Testis (tissue), 3 donors: Measurements from ENCODE around the gene LYST. TPM values are rescaled to one million over a fixed set of nuclear protein-coding genes. Genes with fewer than 3 reads are reported as not detected.

ENCODE experiments used
- DNase-seq: peaks from one replicate; pipeline ENCODE4 v3.0.0-alpha.2; 2019
- H3K27ac ChIP-seq, 2 donors: fragments of 200-600 bp; sonication (generic); one replicate each; pipeline ENCODE4 v1.5.1; 2019
- H3K27me3 ChIP-seq: fragments of 200-600 bp; sonication (generic); one replicate; pipeline ENCODE4 v1.5.1; 2019
- H3K36me3 ChIP-seq: fragments of 200-600 bp; sonication (generic); one replicate; pipeline ENCODE4 v1.5.1; 2017; ENCODE audit warnings: low read depth; ENCODE audit errors: missing control alignments
- H3K4me1 ChIP-seq: fragments of 200-600 bp; sonication (generic); one replicate; pipeline ENCODE4 v1.5.1; 2019
- H3K4me3 ChIP-seq, 2 donors: fragments of 200-600 bp; sonication (generic); one replicate each; pipeline ENCODE4 v1.5.1; 2017 to 2019
- H3K9me3 ChIP-seq: fragments of 200-600 bp; sonication (generic); one replicate; pipeline ENCODE4 v1.5.1; 2017
- POLR2A ChIP-seq: fragments of 450-650 bp; IDR thresholded peaks from one replicate; pipeline ENCODE4 v1.6.1; 2017; ENCODE audit warnings: antibody characterized with exemption, mild to moderate bottlenecking, moderate library complexity
- WGBS, 2 donors: methylation state at CpG; one replicate each; pipeline ENCODE4 v1.1.5; 2018; 5-methylcytosine and 5-hydroxymethylcytosine counted together
- intact Hi-C: fragments of 100-400 bp; cut with DNase I; formaldehyde crosslinking; loops from one replicate; pipeline ENCODE4 v1.15.1; 2023; ENCODE audit warnings: low total_unique reads
- polyA plus RNA-seq: library from polyadenylated mRNA; stranded (reverse); fragments of 350-450 nt; fragmentation: Illumina TruSeq; extraction: RNeasy Lipid Tissue Mini Kit (QIAGEN cat#74804); gene quantifications from one replicate; pipeline ENCODE4 v1.2.3, GENCODE V29; 2014; ENCODE audit warnings: low read depth, low replicate concordance; ENCODE audit not compliant: insufficient read depth
- total RNA-seq, 2 donors: library from RNA; depleted of rRNA; stranded (reverse); fragments of >200 nt; gene quantifications; one replicate each; pipeline ENCODE4 v1.2.3, GENCODE V29; 2016
- TF ChIP-seq, protein P1 (sequence below), 3 experiments: fragments of 450-650 bp in 2 of 3; fragments of 200-600 bp in 1 of 3; sonication (generic) in 1 of 3; IDR thresholded peaks; one replicate each; pipeline ENCODE4 v1.5.1; 2016 to 2019; ENCODE audit warnings: antibody characterized with exemption in 3 of 3, mild to moderate bottlenecking in 2 of 3, moderate library complexity in 1 of 3

The LYST gene
- total and polyA plus RNA-seq, 3 donors from 2014 or later, result 22.9 to 69.1 (median 60.9) TPM

DNA sequence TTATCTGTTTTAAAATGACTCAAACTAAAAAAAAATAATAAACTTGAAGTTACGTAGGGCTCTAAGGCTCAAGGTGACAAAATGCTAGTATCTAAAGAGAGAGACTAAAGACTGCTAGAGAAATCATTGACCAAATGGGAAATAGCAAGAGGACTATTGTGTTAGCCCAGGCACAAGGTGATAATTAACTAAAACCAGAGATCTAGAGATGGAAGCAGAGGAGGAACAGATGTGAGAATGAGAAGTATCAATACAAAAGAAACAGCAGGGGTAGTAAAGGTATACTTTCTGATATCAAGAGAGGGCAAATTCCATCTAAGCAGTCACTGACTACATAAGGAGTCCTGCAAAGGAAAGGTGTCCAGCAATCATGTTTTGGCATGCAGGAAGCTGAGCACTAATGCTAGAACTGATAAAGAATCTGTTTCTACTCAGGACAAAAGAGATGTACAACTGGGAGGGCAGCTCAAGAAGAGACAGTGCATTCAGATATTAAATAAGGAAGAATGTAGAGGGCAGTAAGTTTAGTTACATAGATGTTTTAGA lies 116.9 kb downstream of the LYST start:
- H3K4me1 ChIP-seq, result no peaks in the 10 kb centered on the region
- H3K4me3 ChIP-seq, result no peak overlapping the region
- no peaks in the 10 kb centered on the region for H3K27me3 ChIP-seq
- intact Hi-C loops, result no loop called here
- DNase-seq, result no peak
- H3K36me3 ChIP-seq, result no peaks in the 10 kb centered on the region
- H3K27ac ChIP-seq, result no peak overlapping the region
- no peaks in the 10 kb centered on the region for H3K9me3 ChIP-seq
- TF ChIP-seq, protein P1, sequence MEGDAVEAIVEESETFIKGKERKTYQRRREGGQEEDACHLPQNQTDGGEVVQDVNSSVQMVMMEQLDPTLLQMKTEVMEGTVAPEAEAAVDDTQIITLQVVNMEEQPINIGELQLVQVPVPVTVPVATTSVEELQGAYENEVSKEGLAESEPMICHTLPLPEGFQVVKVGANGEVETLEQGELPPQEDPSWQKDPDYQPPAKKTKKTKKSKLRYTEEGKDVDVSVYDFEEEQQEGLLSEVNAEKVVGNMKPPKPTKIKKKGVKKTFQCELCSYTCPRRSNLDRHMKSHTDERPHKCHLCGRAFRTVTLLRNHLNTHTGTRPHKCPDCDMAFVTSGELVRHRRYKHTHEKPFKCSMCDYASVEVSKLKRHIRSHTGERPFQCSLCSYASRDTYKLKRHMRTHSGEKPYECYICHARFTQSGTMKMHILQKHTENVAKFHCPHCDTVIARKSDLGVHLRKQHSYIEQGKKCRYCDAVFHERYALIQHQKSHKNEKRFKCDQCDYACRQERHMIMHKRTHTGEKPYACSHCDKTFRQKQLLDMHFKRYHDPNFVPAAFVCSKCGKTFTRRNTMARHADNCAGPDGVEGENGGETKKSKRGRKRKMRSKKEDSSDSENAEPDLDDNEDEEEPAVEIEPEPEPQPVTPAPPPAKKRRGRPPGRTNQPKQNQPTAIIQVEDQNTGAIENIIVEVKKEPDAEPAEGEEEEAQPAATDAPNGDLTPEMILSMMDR (IDR thresholded peaks at IDR 0.05), result no peak
- TF ChIP-seq POLR2A, result no peak
- WGBS, 2 donors, result 90 to 96% methylated on average over 1 of the region's 1 CpG

DNA sequence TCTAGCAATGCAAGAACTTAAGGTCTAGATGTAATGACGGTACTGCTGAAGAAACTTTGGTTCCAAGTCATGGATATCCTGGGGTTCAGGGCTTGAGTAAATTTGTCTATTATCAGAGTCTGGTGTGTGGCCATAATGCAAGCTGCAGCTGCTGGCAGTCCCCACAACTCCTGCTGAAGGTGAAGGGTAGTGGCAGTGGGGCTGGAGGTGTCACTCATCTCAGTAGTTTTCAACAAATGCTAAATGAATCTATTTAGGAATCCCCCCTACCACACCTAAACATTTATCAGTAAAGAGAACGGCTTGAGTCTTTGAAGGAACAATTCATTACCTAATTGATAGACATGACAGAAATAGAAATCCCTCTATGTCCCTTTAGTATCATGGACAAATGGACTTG lies 118.0 kb downstream of the LYST start:
- no peaks in the 10 kb centered on the region for H3K36me3 ChIP-seq
- intact Hi-C loops, result no loop called here
- DNase-seq, result no peak

DNA sequence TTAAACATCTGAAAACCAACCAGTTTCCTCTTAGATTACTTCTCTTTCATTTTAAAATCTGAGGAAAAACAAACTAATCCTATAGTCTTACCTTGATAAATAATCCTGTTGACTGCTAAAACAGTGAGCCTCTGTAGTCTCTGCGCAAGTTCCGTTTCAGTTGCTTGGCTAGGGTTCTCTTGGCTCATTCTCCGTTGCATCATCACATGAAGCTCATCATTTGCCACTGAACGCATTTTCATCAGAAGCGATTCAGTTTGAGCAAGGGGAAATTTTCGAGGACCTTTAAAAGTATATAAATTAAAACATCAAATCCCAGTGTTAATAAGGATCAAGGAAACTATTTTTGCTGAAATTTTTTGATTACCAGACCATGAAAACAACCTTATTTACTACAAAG lies 120.5 kb downstream of the LYST start:
- H3K9me3 ChIP-seq, result no peaks in the 10 kb centered on the region

More for the DNA sequence above, 118.0 kb downstream of the LYST start:
- Histone ChIP-seq H3K4me1 (no peaks in the 10 kb centered on the region), H3K4me3 (no peak overlapping the region), H3K27ac (no peak overlapping the region), H3K27me3 (no peaks in the 10 kb centered on the region), H3K9me3 (no peaks in the 10 kb centered on the region)
- TF ChIP-seq, protein P1 (IDR thresholded peaks at IDR 0.05), result no peak
- TF ChIP-seq POLR2A, result no peak
- WGBS, 2 donors, result 86 to 91% methylated on average over 2 of the region's 2 CpGs

DNA sequence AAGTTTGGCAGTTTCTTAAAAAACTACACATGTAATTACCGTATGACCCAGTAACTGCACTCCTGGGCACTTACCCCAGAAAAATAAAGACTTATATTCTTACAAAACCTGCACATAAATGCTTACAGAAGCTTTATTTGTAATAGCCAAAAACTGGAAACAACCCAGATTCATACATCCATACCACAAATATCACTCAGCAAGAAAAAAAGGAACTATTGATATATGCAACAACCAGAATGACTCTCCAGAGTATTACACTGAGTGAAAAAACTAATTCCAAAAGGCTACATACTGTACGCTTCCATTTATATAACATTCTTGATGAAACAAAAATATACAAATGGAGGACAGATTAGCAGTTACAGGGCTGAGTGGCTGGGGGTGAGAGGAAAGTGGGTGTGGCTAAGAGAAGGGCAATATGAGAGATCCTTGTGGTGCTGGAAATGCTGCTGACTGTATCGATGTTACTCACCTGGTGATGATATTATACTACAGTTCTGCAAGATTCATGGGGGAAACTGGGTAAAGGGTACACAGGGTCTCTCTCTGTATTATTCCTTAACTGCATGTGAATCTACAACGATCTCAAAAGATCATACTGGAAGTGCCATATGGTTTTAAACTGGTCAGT lies 121.1 kb downstream of the LYST start:
- no peak for TF ChIP-seq POLR2A
- TF ChIP-seq, protein P1 (IDR thresholded peaks at IDR 0.05), result no peak
- H3K4me3 ChIP-seq, result no peak overlapping the region
- intact Hi-C loops, result no loop called here
- no peaks in the 10 kb centered on the region for H3K27me3 ChIP-seq
- H3K36me3 ChIP-seq, result no peaks in the 10 kb centered on the region
- no peaks in the 10 kb centered on the region for H3K9me3 ChIP-seq
- 83 to 91% methylated on average over 4 of the region's 4 CpGs for WGBS, 2 donors
- H3K27ac ChIP-seq, result no peak overlapping the region
- no peaks in the 10 kb centered on the region for H3K4me1 ChIP-seq
- DNase-seq, result no peak

More for the DNA sequence above, 120.5 kb downstream of the LYST start:
- no peaks in the 10 kb centered on the region for H3K36me3 ChIP-seq
- no peak for DNase-seq
- no peaks in the 10 kb centered on the region for H3K4me1 ChIP-seq
- H3K4me3 ChIP-seq, result no peak overlapping the region
- intact Hi-C loops, result no loop called here
- H3K27me3 ChIP-seq, result no peaks in the 10 kb centered on the region
- 94 to 98% methylated on average over 6 of the region's 6 CpGs for WGBS, 2 donors
- no peak overlapping the region for H3K27ac ChIP-seq
- no peak for TF ChIP-seq POLR2A
- TF ChIP-seq, protein P1 (IDR thresholded peaks at IDR 0.05), result no peak
